ENCODE data around the gene SHOC2. TPM values are rescaled to one million over a fixed set of nuclear protein-coding genes. Genes with fewer than 3 reads are reported as not detected.

SHOC2 gene
- total RNA-seq: 17.0 and 19.3 TPM in 2 replicates

GRCh38 chr10:110919349-110919931 lies at the start of gene SHOC2:
Gene SHOC2, plus strand, starts transcription at chr10:110919604. Its CDS starts 44,755 bp downstream, at chr10:110964359.

DNA sequence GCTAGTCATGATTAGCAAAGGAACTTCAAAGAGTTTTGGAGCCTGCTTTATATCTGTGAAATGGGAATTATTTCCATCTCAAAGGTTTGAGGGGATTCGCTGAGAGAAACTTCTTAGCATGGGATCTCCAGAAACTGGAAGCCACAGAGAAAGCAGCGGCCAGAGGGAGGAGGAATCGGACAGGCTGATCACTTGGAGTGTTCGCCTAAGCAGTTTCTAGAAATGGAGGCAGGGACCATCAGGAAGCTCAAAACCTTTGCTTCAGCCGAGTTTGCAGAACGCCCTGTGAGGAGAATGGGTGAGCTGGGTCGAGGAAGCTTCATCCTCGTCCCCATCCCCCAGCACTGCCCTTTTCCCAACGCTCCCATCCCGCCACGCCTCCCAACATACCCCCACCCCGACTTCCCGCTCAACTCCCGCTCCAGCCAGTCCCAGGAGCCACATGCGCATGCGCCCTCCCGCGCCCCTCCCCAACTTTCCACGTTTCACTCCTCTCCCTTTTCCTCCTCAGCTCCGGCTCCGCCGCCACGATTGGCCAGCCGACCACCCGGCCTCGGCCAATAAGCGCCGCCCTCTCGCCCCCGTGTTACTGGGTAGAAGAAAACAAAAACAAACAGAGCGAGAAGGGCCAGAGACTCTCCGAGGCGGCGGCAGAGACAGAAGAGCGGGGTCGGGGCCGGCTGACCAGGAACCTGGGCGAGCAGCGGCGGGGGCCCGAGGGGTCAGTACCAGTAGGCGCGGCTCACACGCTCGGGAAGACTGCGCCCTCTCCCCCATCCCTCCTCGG lies 47.9 kb upstream of the SHOC2 start, which contains the start of gene PDCD4:
Gene PDCD4 (plus strand): TSS at position 631 of the 787 bp plus-strand sequence. CDS start 4,100 bp downstream, outside the sequence.

GRCh38 chr10:110918643-110919348 lies 608 bp upstream of the SHOC2 start, which contains the start of gene BBIP1:
Gene BBIP1, minus strand, starts transcription at chr10:110919180. Its CDS starts 1,023 bp downstream, at chr10:110918157.

Other genes starting within 250 kb of the SHOC2 start
- gene PDCD4, start 47.7 kb upstream of the SHOC2 start, total RNA-seq: 109 and 142 TPM in 2 replicates
- gene BBIP1, start 424 bp upstream of the SHOC2 start, total RNA-seq: 12.7 and 13.0 TPM in 2 replicates
- gene ADRA2A, start 157.4 kb downstream of the SHOC2 start, total RNA-seq: not detected in 2 replicates